Muscle of back (tissue), 13 donors: ENCODE results near the gene KANSL3. TPM values are rescaled to one million over a fixed set of nuclear protein-coding genes. Genes with fewer than 3 reads are reported as not detected.
"Not testable (repeated sequence)": the region's sequence is repeated elsewhere in the genome, so short reads cannot be mapped to it uniquely, and the experiment has no call there.

Source experiments
- DNase-seq, 3 donors: peaks; one replicate each; pipeline versions ENCODE4 v3.0.0 to v3.0.0-alpha.2; 2013
- long read RNA-seq, 9 donors: transcript quantifications; one replicate each; lab custom pipeline, GENCODE V29; 2026
- polyA plus RNA-seq, 10 donors: library from polyadenylated mRNA; unstranded; fragments of 120-200 nt; gene quantifications; one replicate each; pipeline ENCODE4 v1.2.1, GENCODE V29; 2013; ENCODE audit not compliant: insufficient read length in 10 of 10

The KANSL3 gene
- polyA plus RNA-seq: 10 to 100 TPM; 23.7 to 38.7 (median 30.8) TPM
- long read RNA-seq, donor 1: 0 reads
- long read RNA-seq, donor 2: 0 reads
- long read RNA-seq, donor 3: 0 reads
- long read RNA-seq, donor 4: 0 reads
- long read RNA-seq, donor 5, full-length matches to known transcripts: 2 of 2 reads
- long read RNA-seq, donor 5, partial matches to known transcripts: 0 of 2 reads
- long read RNA-seq, donor 5, other reads (novel, unspliced or antisense): 0 of 2 reads
- long read RNA-seq, donor 6, partial matches to known transcripts: 0 of 1 reads
- long read RNA-seq, donor 6, other reads (novel, unspliced or antisense): 0 of 1 reads
- long read RNA-seq, donor 7: 0 reads
- long read RNA-seq, donor 8, partial matches to known transcripts: 0 of 1 reads
- long read RNA-seq, donor 8, other reads (novel, unspliced or antisense): 0 of 1 reads
- long read RNA-seq, donor 9: 0 reads

DNA sequence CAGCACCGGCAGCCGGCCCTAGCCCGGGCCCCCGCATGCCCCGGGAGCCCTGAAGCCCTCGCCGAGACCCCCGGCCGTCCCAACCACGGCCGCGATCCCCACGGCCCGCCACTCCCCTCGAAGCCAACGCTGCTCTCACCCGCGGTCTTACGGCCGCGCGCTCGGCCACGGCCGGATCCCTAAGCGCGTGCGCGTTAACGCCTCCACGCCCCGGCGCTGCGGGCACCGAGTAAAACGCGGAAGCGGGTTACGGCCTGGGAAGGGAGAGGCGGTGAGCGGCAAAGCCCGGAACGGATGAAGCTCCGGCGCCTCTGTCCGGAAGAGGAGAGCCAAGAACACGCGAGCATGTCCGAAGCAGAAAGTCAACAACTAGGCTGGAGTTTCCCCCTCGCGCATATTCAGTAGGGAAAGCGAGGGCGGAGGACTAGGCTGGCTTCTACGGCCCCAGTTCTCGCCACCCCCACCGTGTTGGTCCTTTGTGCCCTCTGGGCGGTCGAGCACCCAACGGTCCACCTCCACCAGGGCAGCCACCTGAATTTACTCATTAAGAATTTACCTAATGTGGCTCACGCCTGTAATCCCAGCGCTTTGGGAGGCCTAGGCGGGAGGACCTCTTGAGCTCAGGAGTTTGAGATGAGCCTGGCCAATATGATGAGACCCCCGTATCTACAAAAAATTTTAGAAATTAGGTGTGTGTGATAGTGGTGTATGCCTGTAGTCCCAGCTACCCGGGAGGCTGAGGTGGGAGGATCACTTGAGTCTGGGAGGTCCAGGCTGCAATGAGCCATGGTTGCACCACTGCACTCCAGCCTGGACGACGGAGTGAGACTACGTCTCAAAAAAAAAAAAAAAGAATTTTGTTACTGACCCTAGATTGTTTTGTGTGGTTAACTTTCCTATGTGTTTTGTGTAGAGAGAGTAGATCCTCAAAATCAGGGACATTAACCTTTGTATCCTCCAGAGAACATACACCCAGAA is at the start of gene KANSL3:
KANSL3 (minus strand) TSS at position 169 of the 978 bp plus-strand sequence. CDS start 1,177 bp downstream, outside the sequence.
- DNase-seq: peak; percentile 93 to 98 (median 98)

DNA sequence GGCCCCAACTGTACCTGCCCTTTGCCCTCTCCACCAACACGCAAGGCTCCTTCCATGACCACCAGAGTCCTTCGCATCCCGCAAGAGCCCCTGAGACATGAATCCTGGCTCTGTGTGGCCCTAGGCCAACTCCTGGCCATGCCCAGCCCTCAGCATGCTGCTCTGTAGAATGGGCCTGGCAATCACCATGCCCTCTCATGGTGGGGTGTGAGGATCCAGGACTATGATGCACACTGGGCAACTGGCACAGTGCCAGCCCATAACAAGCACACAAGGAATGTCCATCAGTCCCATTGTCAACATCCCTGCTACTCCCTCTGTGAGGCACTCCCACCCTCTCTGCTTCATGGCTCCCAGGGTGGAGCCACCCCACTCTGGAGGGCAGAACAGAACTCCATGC is 49.2 kb upstream of the KANSL3 start:
- DNase-seq: no peak

DNA sequence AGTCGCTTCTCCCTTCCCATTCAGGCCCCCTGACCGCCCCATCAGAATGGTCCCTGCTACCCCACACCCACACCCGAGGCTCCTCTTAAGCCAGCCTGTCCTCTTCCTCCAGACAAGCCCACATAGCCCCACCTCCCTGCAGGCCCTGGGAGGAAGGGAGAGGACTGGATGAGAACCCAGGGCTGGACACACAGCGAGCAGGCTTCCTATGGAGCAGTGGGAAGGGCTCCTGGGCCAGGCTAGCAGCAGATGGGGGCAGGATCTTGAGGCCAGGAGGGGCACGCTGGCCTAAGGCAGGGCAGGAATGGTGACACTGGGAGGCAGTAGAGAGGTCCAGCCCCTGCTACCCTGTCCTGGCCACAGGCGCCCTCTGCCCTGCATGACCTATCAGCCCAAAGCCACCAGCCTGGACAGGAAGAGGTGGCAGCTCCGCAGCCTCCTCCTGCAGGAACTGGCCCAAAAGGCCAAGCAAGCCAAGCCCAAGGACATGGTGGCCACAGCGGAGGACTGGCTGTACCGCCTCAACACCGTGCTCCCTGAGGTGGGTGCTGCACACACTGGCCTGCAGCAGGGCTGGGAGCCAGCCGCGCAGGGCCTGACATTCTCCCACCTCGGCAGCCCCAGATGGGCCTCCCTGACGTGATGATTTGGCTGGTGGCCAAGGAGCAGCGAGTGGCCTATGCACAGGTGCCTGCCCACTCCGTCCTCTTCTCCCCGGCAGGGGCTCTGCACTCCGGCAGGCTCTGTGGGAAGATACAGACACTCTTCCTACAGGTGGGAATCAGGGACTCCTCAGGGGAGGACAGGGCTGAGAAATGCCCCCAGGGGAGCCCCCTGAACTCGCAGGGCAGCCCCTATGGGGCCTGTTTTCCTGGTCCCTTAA is 47.7 kb upstream of the KANSL3 start:
- peak; percentile 30 to 54 (median 45) for DNase-seq

DNA sequence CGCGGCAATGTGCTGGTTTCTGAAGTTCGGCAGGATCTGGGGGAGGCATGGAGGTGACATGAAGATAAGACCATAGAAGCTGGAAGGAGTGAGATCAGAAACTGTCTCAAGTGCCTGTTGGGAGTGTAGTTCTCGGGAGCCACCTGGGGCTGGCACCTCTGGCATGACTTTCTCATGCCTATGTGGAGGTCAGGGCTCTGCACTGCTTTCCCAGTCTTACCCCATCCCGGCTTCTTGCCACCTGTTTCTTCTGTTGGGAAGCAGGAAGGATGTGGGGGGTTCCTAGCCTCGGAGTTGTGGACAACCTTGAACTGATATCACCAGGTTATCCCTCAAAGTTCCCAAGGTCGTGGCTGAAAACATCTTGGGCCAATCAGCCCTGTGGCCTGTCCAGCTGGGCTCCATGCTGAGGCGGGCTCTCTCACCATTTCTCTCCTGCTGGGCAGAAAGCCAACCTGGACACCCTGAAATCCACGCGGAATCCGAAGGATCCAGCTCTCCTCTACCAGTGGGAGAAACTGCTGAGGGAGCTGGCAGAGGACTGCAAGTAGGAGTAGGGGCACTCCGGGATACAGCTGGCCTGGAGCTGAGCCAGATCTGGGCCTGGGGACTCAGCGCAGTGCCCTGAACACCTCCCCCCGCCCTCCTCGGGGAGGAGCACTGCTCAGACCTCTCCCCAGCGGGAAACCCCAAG is 46.9 kb upstream of the KANSL3 start:
- DNase-seq: peak; percentile 8 to 45 (median 18)

DNA sequence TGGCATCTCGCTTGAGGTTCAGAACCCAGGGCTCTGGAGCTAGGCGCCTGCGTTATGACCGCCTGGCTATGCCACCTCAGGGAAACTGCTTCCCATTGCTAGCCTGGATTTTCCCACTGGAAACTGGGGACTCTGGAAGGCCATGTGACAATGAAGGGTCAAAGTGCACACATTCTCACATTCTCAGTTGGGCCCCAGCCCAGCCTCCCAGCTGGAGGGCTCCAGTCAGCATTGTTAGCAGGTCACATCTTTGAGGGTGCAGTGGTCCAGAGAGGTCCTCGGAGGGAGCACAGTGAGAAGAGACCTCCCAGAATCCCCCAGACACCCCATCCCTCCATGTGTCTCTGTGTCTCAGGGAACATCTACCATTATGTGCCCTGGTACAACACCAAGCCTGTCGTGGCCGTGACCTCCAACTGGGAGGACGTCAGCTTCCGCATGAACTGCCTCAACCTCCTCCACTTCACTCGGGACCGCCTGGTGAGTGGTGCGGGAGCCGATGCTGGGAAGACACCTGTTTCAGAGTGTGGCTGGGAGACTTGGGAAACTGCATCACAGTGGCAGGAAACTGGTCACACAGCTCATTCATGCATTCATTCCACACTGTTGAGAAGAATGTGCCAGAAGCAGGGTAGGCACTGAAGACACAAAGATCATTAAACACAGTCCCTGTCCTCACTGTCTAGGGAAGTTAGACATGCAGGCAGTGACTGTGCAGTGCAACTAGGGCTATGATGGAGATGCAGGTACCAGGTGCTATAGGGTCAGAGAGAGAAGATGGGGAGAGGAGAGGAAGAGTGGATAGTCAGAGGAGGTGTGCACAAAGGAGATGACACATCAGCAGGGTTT is 46.1 kb upstream of the KANSL3 start:
- DNase-seq: no peak

DNA sequence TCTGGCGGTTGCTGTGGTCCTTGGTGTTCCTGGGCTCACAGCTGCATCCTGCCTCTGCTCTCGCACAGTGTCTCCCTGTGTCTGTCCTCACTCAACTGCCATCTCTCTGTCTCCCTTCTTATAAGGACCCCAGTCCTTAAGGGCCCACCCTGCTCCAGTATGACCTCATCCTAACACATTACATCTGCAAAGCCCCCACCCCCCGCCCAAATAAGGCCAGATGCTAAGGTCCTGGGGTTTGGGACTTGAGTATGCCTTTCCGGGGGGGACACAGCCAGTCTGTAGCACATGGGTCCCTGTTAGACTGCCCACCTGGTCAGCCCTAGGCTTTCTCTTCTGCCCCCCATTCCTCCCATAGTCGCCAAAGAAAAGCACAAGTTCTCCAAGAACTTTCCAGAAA is 45.2 kb upstream of the KANSL3 start:
- DNase-seq: no peak

DNA sequence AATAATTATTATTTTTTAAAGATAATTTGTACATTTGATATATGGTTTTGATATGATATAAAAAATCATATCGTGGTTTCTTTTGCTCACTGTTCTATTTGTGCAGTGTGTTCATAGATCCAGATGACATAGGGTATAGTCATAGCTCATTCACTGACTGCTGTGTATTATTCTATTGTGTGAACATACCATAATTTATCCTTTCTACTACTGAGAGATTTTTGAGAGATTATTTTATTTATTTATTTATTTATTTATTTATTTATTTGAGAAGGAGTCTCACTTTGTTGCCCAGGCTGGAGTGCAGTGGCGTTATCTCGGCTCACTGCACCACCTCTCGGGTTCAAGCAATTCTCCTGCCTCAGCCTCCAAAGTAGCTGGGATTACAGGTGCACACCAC is 43.4 kb upstream of the KANSL3 start:
- DNase-seq: no peak

DNA sequence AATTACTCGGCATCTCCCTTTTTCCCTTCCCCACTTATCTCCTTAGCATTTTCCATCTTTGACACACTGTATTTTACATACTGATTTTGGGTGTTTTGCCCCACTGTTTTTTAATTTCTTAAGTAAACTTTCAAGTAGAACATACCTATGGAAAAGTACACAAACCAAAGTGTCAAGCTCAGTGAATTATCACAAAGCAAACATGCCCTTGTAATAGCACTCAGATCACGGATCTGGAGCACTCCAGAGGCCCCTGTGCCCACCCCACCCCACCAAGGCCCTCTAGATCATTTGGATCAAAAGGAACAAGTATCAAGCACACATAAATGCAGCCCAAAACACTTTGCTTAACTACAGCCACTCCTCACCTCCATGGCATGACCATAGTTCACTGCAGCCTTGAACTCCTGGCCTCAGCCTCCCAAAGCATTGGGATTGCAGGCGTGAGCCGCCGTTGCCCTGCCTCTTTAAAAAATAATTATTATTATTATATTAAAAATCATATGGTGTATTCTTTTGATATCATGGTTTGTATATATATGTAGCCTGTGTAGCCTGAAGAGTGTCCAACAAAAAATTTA is 42.5 kb upstream of the KANSL3 start:
- no peak for DNase-seq

DNA sequence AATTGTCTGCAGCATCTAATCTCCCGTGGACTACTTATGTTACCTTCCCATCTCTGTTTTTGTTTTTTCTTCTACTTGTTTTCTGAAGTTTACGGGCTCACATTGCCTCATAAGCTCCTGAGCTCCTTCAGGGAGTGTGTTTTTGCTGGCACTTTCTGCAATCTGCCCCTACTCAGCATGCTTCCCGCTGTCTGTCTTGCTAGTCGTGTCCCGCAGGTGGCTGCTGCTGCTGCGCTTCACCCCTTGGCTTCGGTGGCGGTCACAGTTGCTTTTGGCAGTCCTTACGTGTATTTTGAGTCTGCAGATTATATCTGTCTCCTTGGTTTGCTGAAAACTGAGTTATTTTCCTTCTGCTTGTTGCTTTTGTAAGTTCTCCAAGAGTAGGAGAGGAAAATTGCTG is 41.7 kb upstream of the KANSL3 start:
- DNase-seq: no peak

DNA sequence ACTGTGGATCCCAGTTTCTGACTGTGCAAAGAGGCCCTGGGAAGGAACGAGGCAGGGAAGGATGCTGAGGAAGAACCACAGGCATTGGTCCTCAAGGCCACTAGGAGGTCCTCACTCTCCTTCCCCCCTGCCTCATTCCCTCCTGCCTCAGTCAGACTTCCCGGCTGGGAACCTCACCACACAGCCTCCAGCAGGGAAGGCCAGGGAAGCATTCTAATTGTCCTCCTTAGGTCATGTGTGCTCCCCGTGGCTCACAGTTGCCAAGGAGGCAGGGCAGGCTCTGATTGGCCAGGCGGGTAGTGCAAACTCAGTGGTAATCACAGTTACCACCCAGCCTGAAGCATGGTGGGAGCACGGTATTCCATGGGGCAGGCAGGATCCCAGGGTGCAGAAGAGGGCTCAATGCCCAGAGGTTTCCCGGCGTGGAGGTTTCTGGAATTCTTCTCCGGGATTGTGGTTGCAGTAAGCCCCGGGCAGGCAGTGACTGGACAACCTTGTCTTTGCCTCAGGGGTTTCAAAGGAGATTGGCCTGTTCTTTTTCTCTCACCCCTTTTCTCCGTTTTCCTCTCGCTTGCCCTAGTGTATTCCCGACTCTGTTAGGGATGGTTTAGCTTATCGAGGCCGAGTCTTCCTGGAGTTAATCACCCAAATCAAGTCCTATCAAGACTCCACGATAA is 31.6 kb upstream of the KANSL3 start:
- DNase-seq: no peak

DNA sequence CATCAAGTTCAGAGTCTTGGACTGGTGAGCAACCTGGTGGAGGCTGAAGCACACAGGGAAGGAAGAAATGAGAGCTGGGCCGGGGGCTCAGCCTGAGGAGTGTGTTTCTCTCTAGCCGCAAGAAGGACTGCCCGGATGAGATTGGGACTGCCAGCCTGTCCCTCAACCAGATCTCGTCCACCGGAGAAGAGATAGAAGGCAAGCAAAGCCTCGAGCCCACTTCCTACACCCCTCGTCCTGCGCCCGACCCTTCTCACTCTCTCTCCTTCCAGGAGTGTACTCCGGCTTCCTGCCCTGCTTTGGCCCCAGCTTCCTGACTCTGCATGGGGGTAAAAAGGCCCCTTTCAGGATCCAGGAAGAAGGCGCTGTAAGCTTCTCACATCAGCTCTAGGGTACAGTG is 30.7 kb upstream of the KANSL3 start:
- DNase-seq: no peak

DNA sequence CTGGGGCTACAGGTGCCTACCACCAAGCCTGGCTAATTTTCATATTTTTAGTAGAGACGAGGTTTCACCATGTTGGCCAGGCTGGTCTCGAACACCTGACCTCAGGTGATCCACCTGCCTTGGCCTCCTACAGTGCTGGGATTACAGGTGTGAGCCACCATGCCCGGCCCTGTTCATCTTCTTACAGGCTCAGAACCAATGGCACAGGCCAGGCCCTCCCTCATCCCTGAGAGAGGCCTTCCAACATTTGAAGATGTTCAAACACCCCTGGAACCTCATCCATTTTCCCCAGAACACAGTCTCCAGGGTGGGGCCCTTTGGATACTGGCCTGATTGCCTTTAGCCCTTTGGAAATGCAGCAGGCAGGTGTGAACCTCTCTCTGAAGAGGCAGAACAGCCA is 27.6 kb upstream of the KANSL3 start:
- DNase-seq: not testable (repeated sequence)

DNA sequence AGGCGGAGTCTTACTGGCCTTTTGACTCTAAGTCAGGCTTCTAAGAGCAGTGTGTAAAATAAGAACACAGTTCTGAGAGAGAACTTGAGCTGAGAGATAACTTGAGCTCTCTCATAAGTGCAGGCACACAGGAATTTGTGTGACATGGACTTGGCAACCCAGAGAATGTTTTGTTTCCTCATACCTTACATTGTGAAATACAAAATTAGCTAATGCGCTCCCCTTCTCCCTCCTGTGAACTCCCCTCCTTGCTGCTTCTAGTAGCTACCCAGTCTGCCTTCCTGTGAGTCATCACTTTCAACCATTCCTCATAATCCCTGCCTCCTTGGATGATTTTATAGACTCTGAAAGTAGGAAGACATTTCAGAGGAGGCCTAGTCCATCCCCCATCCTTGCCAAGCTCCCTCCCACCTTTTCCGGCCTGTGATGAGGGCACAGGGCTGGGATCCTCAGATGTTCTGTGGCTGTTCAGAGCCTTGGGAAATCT is 27.0 kb upstream of the KANSL3 start:
- peak in 1 of 3 donors; percentile 93 for DNase-seq

DNA sequence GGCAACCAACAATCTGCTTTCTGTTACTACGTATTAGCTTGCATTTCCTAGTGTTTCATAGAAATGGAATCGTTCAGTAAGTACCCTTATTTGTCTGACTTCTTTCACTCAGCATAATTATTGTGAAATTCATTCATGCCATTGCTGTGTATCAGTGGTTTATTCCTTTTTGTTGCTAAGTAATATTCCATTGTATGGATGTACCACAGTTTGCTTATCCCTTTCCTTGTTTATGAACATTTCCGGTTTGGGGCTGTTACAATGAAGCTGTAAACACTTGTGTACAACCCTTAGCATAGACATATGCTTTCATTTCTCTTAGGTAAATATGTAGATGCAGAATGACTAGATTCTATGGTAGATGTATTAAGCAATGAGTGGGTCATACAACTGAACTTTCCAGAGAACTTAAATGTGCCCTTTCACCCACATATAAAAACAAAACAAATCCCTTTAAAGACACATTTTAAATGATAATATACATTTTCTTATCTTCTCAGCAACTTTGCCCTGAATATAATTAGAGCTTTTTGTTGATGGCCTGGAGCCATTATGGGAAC is 26.3 kb upstream of the KANSL3 start:
- no peak for DNase-seq

DNA sequence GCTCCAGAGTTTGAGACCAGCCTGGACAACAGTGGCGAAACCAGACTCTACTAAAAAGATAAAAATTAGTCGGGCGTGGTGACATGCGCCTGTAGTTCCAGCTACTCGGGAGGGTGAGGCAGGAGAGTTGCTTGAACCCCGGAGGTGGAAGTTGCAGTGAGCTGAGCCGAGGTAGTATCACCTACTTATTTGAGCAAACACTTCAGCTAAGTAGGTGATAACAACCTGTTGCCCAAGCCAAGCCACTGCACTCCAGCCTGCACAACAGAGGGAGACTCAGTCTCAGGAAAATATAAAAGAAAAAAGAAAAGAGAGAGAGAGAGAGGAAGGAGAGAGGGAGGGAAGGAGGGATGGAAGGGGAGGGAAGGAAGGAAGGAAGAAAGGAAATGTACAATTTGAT is 25.7 kb upstream of the KANSL3 start:
- DNase-seq: no peak

DNA sequence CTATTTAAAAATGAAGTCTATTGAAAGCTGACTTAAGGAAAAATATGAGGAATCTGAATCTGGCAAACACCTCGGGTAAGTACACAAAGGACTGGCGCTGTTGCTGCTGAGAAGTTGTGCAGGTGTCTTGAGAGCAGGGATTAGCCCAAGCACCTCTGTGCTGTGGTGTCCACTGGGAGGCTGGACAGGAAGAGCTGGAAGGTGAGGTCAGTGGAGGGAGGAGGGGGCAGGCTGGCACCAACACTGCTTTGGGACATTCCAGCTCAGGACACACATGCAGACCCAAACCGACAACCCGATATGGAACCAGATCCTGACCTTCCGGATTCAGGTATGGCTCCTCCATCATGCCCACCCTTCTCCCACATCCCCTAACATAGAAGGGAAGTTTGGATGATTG is 25.1 kb upstream of the KANSL3 start:
- no peak for DNase-seq

DNA sequence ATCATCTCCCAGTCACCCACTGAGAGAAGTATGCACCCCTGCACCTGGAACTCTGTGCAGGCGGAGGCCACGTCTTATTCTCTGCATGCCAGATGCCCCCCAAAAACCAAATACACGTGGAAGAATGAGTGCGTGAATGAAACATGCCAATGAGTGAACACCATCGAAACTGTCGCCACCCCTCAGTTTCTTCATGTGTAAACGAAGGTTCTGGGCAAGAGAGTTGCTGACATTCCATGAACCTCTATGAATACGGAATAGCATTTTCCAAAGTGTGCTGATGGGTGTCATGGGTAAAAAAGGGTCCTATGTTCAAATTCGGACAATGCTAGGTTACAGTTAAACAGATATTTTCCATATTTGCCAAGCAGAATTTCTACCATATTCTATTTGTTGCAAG is 24.2 kb upstream of the KANSL3 start:
- no peak for DNase-seq

DNA sequence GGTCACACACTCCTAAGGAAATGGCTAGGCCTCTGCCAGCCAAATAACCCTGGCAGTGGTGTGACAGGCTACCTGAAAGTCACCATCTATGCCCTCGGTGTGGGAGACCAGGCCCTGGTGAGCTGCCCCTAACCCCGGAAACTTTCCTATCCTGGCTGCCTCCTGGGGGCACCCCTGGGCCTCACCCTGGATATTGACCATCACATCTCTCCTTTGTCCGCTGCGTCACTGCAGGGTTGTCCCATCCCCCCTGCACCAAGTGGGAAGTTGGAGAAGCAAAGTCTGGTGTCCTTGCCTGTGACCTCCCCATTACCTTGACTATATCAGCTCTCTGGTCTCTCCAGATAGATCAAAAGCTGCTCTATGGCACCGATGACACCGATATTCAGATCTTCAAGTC is 23.2 kb upstream of the KANSL3 start:
- DNase-seq: no peak
